ENCODE results near the gene MACROH2A1.

DNA sequence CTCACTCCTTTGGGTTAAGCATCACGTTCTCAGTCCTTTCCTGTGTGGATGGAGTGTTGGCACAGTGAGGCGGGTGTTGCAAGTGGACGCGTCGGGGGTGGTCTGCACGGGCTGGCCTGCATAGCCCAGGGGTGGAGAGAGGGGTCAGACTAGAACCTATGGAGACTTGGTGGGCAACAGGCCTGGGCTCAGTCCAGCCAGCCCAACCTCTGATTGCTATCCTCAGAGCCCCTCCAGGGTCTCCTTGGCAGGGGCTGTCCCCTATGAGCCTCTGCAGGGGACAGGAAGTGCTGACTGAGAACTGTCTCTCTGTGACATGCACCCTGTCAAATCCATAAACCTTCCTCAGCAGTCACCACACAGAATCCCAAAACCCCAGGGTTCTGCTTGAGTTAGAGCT lies 45.9 kb upstream of the MACROH2A1 start:
- TF ChIP-seq, protein P1, sequence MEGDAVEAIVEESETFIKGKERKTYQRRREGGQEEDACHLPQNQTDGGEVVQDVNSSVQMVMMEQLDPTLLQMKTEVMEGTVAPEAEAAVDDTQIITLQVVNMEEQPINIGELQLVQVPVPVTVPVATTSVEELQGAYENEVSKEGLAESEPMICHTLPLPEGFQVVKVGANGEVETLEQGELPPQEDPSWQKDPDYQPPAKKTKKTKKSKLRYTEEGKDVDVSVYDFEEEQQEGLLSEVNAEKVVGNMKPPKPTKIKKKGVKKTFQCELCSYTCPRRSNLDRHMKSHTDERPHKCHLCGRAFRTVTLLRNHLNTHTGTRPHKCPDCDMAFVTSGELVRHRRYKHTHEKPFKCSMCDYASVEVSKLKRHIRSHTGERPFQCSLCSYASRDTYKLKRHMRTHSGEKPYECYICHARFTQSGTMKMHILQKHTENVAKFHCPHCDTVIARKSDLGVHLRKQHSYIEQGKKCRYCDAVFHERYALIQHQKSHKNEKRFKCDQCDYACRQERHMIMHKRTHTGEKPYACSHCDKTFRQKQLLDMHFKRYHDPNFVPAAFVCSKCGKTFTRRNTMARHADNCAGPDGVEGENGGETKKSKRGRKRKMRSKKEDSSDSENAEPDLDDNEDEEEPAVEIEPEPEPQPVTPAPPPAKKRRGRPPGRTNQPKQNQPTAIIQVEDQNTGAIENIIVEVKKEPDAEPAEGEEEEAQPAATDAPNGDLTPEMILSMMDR (conservative IDR thresholded peaks at IDR 0.05; ENCODE audit: low read depth in 2 of 2): no peak
- TF ChIP-seq EZH2 (IDR thresholded peaks at IDR 0.05; ENCODE audit: low read depth, unreplicated experiment) (no peak), REST (IDR thresholded peaks at IDR 0.05; ENCODE audit: unreplicated experiment) (no peak), ZNF462 (CRISPR knock-in tag; IDR thresholded peaks at IDR 0.05) (no peak), POLR2AphosphoS5 (IDR thresholded peaks at IDR 0.05; ENCODE audit: low read depth) (no peak), JUNB (IDR thresholded peaks at IDR 0.05; ENCODE audit: unreplicated experiment) (no peak), ZNF114 (CRISPR knock-in tag; IDR thresholded peaks at IDR 0.05) (no peak), STAT1 (IDR thresholded peaks at IDR 0.05; ENCODE audit: unreplicated experiment) (no peak)

Measured in GM23338 (cell line).